Hepatocyte (in vitro differentiated cells): ENCODE measurements around the gene ANKS1B.

Source experiments
- CTCF ChIP-seq: fragments of 200-600 bp; sonication (generic); IDR thresholded peaks from 2 replicates; pipeline ENCODE4 v1.5.1; 2016; ENCODE audit warnings: antibody characterized with exemption, mild to moderate bottlenecking; ENCODE audit not compliant: poor library complexity
- EZH2 ChIP-seq: fragments of 200-600 bp; sonication (generic); IDR thresholded peaks from 2 replicates; pipeline ENCODE4 v1.6.1; 2016; ENCODE audit warnings: antibody characterized with exemption, mild to moderate bottlenecking, borderline replicate concordance

- TF ChIP-seq CTCF, result no peak
- TF ChIP-seq EZH2, result no peak
Measured at GRCh38 chr12:99068993-99069747, 915.6 kb downstream of the ANKS1B start.
